ENCODE results near the gene ITIH5. TPM values are rescaled to one million over a fixed set of nuclear protein-coding genes. Genes with fewer than 3 reads are reported as not detected.

Gene ITIH5
- total RNA-seq, 1 experiment from 2014 or later = 5.2 TPM

DNA sequence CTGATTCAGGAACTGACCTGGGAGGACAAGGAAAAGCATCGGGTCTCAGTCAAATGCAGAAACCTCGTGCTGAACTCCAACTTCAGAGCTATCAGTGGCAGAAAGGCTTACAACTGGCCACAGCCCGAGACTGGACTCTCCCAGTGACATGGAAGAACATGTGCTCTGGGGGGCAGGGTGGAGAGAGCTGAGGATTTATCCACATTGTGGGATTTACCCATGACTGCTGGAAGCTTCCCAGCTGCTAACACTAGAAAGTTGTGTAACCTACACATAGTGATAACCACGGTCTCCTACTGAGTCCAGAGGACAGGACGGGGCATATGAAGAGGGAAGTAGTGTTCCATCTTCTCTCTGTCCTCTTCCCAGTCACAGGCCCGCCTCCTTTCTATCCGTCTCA lies 103.4 kb downstream of the ITIH5 start:
- Mint-ChIP-seq H3K36me3 (ENCODE audit: insufficient read depth, unreplicated experiment) (no peaks in the 10 kb centered on the region), H3K9me3 (ENCODE audit: low read depth, unreplicated experiment) (no peaks in the 10 kb centered on the region), H3K4me3 (ENCODE audit: low read depth, unreplicated experiment) (no peak overlapping the region), H3K4me1 (ENCODE audit: low read depth, unreplicated experiment) (no peaks in the 10 kb centered on the region), H3K27me3 (ENCODE audit: unreplicated experiment) (peaks cover 34% of the 10 kb centered on the region), H3K27ac (ENCODE audit: unreplicated experiment) (no peak overlapping the region)
- CTCF ChIA-PET = no interaction called here
- DNase-seq = no peak
- TF ChIP-seq, protein P1, sequence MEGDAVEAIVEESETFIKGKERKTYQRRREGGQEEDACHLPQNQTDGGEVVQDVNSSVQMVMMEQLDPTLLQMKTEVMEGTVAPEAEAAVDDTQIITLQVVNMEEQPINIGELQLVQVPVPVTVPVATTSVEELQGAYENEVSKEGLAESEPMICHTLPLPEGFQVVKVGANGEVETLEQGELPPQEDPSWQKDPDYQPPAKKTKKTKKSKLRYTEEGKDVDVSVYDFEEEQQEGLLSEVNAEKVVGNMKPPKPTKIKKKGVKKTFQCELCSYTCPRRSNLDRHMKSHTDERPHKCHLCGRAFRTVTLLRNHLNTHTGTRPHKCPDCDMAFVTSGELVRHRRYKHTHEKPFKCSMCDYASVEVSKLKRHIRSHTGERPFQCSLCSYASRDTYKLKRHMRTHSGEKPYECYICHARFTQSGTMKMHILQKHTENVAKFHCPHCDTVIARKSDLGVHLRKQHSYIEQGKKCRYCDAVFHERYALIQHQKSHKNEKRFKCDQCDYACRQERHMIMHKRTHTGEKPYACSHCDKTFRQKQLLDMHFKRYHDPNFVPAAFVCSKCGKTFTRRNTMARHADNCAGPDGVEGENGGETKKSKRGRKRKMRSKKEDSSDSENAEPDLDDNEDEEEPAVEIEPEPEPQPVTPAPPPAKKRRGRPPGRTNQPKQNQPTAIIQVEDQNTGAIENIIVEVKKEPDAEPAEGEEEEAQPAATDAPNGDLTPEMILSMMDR (IDR thresholded peaks at IDR 0.05; ENCODE audit: unreplicated experiment) = no peak
- intact Hi-C loops (cut with micrococcal nuclease; ENCODE audit: unreplicated experiment) = no loop called here
- BruUV-seq (replicated peaks) = no TSS peak

DNA sequence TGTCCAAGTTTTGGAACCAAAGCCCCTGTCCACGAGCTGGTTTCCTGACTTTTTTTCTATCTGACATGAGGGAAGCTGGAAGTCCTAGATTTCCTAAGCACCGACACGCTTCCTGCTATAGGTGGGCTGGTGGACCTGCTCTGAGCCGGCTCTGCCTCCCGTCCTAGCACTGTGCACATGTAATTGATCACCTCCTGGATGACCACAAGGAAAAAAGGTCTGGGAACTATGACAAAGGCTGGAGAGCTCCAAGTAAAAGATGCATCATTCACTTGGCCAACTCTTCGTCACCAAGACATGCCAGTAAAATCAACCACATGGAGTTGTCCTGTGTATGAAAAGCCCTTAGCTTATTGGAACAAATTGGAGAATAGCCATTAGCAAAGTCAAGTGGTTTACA lies 104.8 kb downstream of the ITIH5 start:
- peaks cover 47% of the 10 kb centered on the region for H3K27me3 Mint-ChIP-seq (ENCODE audit: unreplicated experiment)

DNA sequence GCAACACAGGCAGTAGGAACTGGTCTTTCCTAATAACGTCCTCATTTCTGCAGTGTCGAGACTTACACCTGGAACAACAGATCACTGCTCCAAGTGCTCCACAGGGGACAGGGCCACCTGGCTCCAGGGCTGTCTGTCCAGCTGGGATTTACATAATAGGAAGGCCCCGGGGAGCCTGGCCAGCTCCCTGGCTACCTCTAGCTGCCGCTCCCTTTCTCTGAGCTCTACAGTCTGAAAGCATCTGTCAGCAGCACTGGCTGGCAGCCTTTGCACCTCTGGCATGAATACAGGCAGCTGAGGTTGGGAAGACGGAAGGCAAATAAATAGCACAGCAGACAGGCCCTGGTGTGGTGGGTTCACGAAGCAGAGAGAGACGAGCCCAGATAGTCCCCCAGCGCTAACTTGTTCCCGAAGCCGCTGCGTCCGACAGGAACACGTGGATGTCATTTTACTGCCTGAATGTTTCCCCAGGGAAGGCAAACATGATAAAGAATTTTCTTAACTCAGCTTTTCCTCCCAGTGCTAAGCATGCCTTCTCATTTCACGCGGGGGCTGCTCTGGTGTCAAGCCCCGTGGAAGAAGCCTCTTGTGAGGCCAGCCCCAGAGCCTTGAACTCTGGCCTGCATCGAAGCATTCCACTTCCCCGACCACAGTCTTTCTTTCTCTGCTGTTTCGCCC lies 105.4 kb downstream of the ITIH5 start:
- Mint-ChIP-seq H3K4me1 (ENCODE audit: low read depth, unreplicated experiment) (no peaks in the 10 kb centered on the region), H3K9me3 (ENCODE audit: low read depth, unreplicated experiment) (no peaks in the 10 kb centered on the region), H3K36me3 (ENCODE audit: insufficient read depth, unreplicated experiment) (no peaks in the 10 kb centered on the region), H3K27me3 (ENCODE audit: unreplicated experiment) (peaks cover 53% of the 10 kb centered on the region), H3K27ac (ENCODE audit: unreplicated experiment) (no peak overlapping the region), H3K4me3 (ENCODE audit: low read depth, unreplicated experiment) (no peak overlapping the region)
- TF ChIP-seq, protein P1 (IDR thresholded peaks at IDR 0.05; ENCODE audit: unreplicated experiment) = no peak
- intact Hi-C loops (cut with micrococcal nuclease; ENCODE audit: unreplicated experiment) = no loop called here
- CTCF ChIA-PET = interaction anchor here (0.6 kb wide), 1 partner anchor 11 kb away, joined by 4 read pairs; no protein-coding TSS in a partner anchor
- no TSS peak for BruUV-seq (replicated peaks)
- DNase-seq = no peak

More for the DNA sequence above, 104.8 kb downstream of the ITIH5 start:
- no peak for DNase-seq
- H3K27ac Mint-ChIP-seq (ENCODE audit: unreplicated experiment) = no peak overlapping the region
- intact Hi-C loops (cut with micrococcal nuclease; ENCODE audit: unreplicated experiment) = no loop called here
- CTCF ChIA-PET = no interaction called here
- H3K4me3 Mint-ChIP-seq (ENCODE audit: low read depth, unreplicated experiment) = no peak overlapping the region
- TF ChIP-seq, protein P1 (IDR thresholded peaks at IDR 0.05; ENCODE audit: unreplicated experiment) = no peak
- no peaks in the 10 kb centered on the region for H3K36me3 Mint-ChIP-seq (ENCODE audit: insufficient read depth, unreplicated experiment)
- H3K9me3 Mint-ChIP-seq (ENCODE audit: low read depth, unreplicated experiment) = no peaks in the 10 kb centered on the region
- no TSS peak for BruUV-seq (replicated peaks)
- H3K4me1 Mint-ChIP-seq (ENCODE audit: low read depth, unreplicated experiment) = no peaks in the 10 kb centered on the region

- Mint-ChIP-seq H3K4me3 (ENCODE audit: low read depth, unreplicated experiment) (no peak overlapping the region), H3K27me3 (ENCODE audit: unreplicated experiment) (peaks cover 55% of the 10 kb centered on the region), H3K27ac (ENCODE audit: unreplicated experiment) (no peak overlapping the region), H3K4me1 (ENCODE audit: low read depth, unreplicated experiment) (no peaks in the 10 kb centered on the region), H3K9me3 (ENCODE audit: low read depth, unreplicated experiment) (no peaks in the 10 kb centered on the region), H3K36me3 (ENCODE audit: insufficient read depth, unreplicated experiment) (no peaks in the 10 kb centered on the region)
- BruUV-seq (replicated peaks) = no TSS peak
- DNase-seq = no peak
- TF ChIP-seq, protein P1 (IDR thresholded peaks at IDR 0.05; ENCODE audit: unreplicated experiment) = no peak
- intact Hi-C loops (cut with micrococcal nuclease; ENCODE audit: unreplicated experiment) = no loop called here
- CTCF ChIA-PET = no interaction called here
Measured at GRCh38 chr10:7560519-7560918, 106.2 kb downstream of the ITIH5 start.
